Mesendoderm (in vitro differentiated cells): Measurements from ENCODE around the gene FOXP1.

Source experiments
- DNase-seq: peaks from one replicate; pipeline ENCODE4 v3.0.0; 2013
- H2AK5ac ChIP-seq: 2 replicates; pipeline ENCODE4 v1.6.1; 2013; ENCODE audit warnings: low read length, inconsistent platforms
- H2BK120ac ChIP-seq: 2 replicates; pipeline ENCODE4 v1.6.1; 2013; ENCODE audit warnings: low read depth, mild to moderate bottlenecking, low read length, moderate library complexity, mixed read lengths
- H2BK15ac ChIP-seq: replicated peaks from 2 replicates; pipeline ENCODE4 v1.6.1; 2013; ENCODE audit warnings: low read depth, mild to moderate bottlenecking, moderate library complexity
- H2BK5ac ChIP-seq: 2 replicates; pipeline ENCODE4 v1.6.1; 2013; ENCODE audit warnings: low read length, inconsistent platforms
- H3K18ac ChIP-seq: 2 replicates; pipeline ENCODE4 v1.6.1; 2013; ENCODE audit warnings: mild to moderate bottlenecking, low read length, mixed read lengths
- H3K23ac ChIP-seq: one replicate; pipeline ENCODE4 v1.6.1; 2013; ENCODE audit warnings: low read length
- H3K27ac ChIP-seq: 2 replicates; pipeline ENCODE4 v1.5.1; 2013; ENCODE audit warnings: low read depth, mild to moderate bottlenecking, inconsistent platforms, low read length, moderate library complexity
- H3K27me3 ChIP-seq: 2 replicates; pipeline ENCODE4 v1.6.1; 2013; ENCODE audit warnings: low read length, control low read depth, mild to moderate bottlenecking, inconsistent platforms; ENCODE audit not compliant: insufficient read depth, poor library complexity
- H3K36me3 ChIP-seq: 2 replicates; pipeline ENCODE4 v1.6.1; 2013; ENCODE audit warnings: low read length, inconsistent platforms; ENCODE audit not compliant: control insufficient read depth, insufficient read depth
- H3K4ac ChIP-seq: one replicate; pipeline ENCODE4 v1.6.1; 2013; ENCODE audit warnings: low read depth, mild to moderate bottlenecking, low read length, moderate library complexity
- H3K4me1 ChIP-seq: 2 replicates; pipeline ENCODE4 v1.6.1; 2013; ENCODE audit warnings: low read depth, low read length, inconsistent platforms; ENCODE audit not compliant: control insufficient read depth
- H3K4me2 ChIP-seq: 2 replicates; pipeline ENCODE4 v1.6.1; 2013; ENCODE audit warnings: low read length
- H3K4me3 ChIP-seq: 2 replicates; pipeline ENCODE4 v1.5.1; 2013; ENCODE audit warnings: mild to moderate bottlenecking, low read length
- H3K56ac ChIP-seq: one replicate; pipeline ENCODE4 v1.6.1; 2013; ENCODE audit warnings: low read length
- H3K79me1 ChIP-seq: 2 replicates; pipeline ENCODE4 v1.6.1; 2013; ENCODE audit warnings: low read length, inconsistent platforms
- H3K79me2 ChIP-seq: 2 replicates; pipeline ENCODE4 v1.6.1; 2013; ENCODE audit warnings: mild to moderate bottlenecking, low read length; ENCODE audit not compliant: control insufficient read depth, insufficient read depth
- H3K9ac ChIP-seq: 2 replicates; pipeline ENCODE4 v1.6.1; 2013; ENCODE audit warnings: low read length, inconsistent platforms
- H4K5ac ChIP-seq: one replicate; pipeline ENCODE4 v1.6.1; 2013; ENCODE audit warnings: low read length
- H4K8ac ChIP-seq: one replicate; pipeline ENCODE4 v1.6.1; 2013; ENCODE audit warnings: low read depth, mild to moderate bottlenecking, control low read depth, low read length, moderate library complexity
- WGBS: extraction: QIAGEN DNeasy Blood & Tissue Kit; methylation state at CpG from one replicate; pipeline ENCODE4 v1.1.7; 2013; ENCODE audit warnings: low lambda C conversion rate, missing lambda C conversion rate; ENCODE audit not compliant: insufficient coverage; ENCODE audit errors: extremely low coverage; 5-methylcytosine and 5-hydroxymethylcytosine counted together

Gene FOXP1

GRCh38 chr3:71607364-71607763 lies 23.8 kb upstream of the FOXP1 start:
- H3K79me2 ChIP-seq: no peaks in the 10 kb centered on the region
- H3K79me1 ChIP-seq: no peaks in the 10 kb centered on the region
- H3K9ac ChIP-seq: no peak overlapping the region
- no peak overlapping the region for H3K27ac ChIP-seq
- no peaks in the 10 kb centered on the region for H3K27me3 ChIP-seq
- no peak overlapping the region for H2AK5ac ChIP-seq
- no peaks in the 10 kb centered on the region for H3K36me3 ChIP-seq
- H3K56ac ChIP-seq: no peak overlapping the region
- H2BK5ac ChIP-seq: no peak overlapping the region
- H3K4me1 ChIP-seq: no peaks in the 10 kb centered on the region
- H4K5ac ChIP-seq: no peak overlapping the region
- H2BK15ac ChIP-seq: no peak overlapping the region
- no peak overlapping the region for H2BK120ac ChIP-seq
- no CpG with 5 or more reads among the region's 2 CpGs for WGBS
- no peak overlapping the region for H3K18ac ChIP-seq
- H4K8ac ChIP-seq: no peak overlapping the region
- no peak overlapping the region for H3K4ac ChIP-seq
- no peak overlapping the region for H3K23ac ChIP-seq
- H3K4me2 ChIP-seq: no peak overlapping the region
- DNase-seq: no peak
- no peak overlapping the region for H3K4me3 ChIP-seq

DNA sequence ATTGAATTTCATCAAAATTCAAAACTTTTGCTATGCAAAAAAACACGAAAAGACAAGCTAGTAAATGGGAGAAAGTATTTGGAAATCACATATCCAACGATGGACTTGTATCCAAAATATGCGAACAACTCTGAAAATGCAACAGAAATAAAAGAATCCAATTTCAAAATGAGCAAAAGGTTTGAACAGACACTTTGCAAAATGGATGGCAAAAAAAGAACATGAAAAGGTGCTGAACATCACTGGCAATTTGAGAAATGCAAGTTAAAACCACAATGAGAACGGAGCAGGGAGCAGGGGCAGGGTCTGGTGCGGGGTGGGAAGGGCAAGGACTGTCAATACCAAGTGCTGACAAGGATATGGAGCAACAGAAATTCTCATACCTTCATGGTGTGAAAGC lies 23.1 kb upstream of the FOXP1 start:
- H3K23ac ChIP-seq: no peak overlapping the region
- H3K4me2 ChIP-seq: no peak overlapping the region
- H3K18ac ChIP-seq: no peak overlapping the region
- no peak for DNase-seq
- H4K8ac ChIP-seq: no peak overlapping the region
- H3K9ac ChIP-seq: no peak overlapping the region
- no peaks in the 10 kb centered on the region for H3K36me3 ChIP-seq
- H3K4me3 ChIP-seq: no peak overlapping the region
- H3K27me3 ChIP-seq: no peaks in the 10 kb centered on the region
- no peak overlapping the region for H4K5ac ChIP-seq
- H3K4me1 ChIP-seq: no peaks in the 10 kb centered on the region
- H2BK5ac ChIP-seq: no peak overlapping the region
- no peak overlapping the region for H3K27ac ChIP-seq
- no peak overlapping the region for H2BK120ac ChIP-seq
- H2BK15ac ChIP-seq: no peak overlapping the region
- no CpG with 5 or more reads among the region's 5 CpGs for whole genome bisulfite sequencing
- H2AK5ac ChIP-seq: no peak overlapping the region
- H3K79me2 ChIP-seq: no peaks in the 10 kb centered on the region
- no peaks in the 10 kb centered on the region for H3K79me1 ChIP-seq
- no peak overlapping the region for H3K56ac ChIP-seq
- H3K4ac ChIP-seq: no peak overlapping the region

- H3K27ac ChIP-seq: no peak overlapping the region
- no peak overlapping the region for H4K8ac ChIP-seq
- no peak overlapping the region for H2AK5ac ChIP-seq
- H2BK5ac ChIP-seq: no peak overlapping the region
- no peaks in the 10 kb centered on the region for H3K36me3 ChIP-seq
- no peak overlapping the region for H2BK120ac ChIP-seq
- no peaks in the 10 kb centered on the region for H3K4me1 ChIP-seq
- no peak overlapping the region for H3K23ac ChIP-seq
- no peak overlapping the region for H3K4me2 ChIP-seq
- H3K79me2 ChIP-seq: no peaks in the 10 kb centered on the region
- H3K79me1 ChIP-seq: no peaks in the 10 kb centered on the region
- DNase-seq: no peak
- no peak overlapping the region for H2BK15ac ChIP-seq
- no peak overlapping the region for H3K9ac ChIP-seq
- H3K4me3 ChIP-seq: no peak overlapping the region
- H4K5ac ChIP-seq: no peak overlapping the region
- H3K56ac ChIP-seq: no peak overlapping the region
- no peak overlapping the region for H3K18ac ChIP-seq
- no peaks in the 10 kb centered on the region for H3K27me3 ChIP-seq
- no CpG with 5 or more reads among the region's 2 CpGs for WGBS
- no peak overlapping the region for H3K4ac ChIP-seq
These were observed 18.7 kb upstream of the FOXP1 start for GRCh38 chr3:71602256-71602655.

- Histone ChIP-seq H3K79me1 (no peaks in the 10 kb centered on the region), H3K27me3 (no peaks in the 10 kb centered on the region), H3K27ac (no peak overlapping the region), H3K36me3 (no peaks in the 10 kb centered on the region), H2BK120ac (no peak overlapping the region), H3K4me2 (no peak overlapping the region), H3K9ac (no peak overlapping the region), H3K18ac (no peak overlapping the region), H2BK15ac (no peak overlapping the region), H3K4me3 (no peak overlapping the region), H4K8ac (no peak overlapping the region), H3K79me2 (no peaks in the 10 kb centered on the region), H3K4ac (no peak overlapping the region), H2AK5ac (no peak overlapping the region), H3K56ac (no peak overlapping the region), H2BK5ac (no peak overlapping the region), H4K5ac (no peak overlapping the region), H3K4me1 (no peaks in the 10 kb centered on the region), H3K23ac (no peak overlapping the region)
- WGBS: no CpG with 5 or more reads among the region's 5 CpGs
- DNase-seq: peak; percentile 33
These were observed 18.3 kb upstream of the FOXP1 start for GRCh38 chr3:71601811-71602210.

DNA sequence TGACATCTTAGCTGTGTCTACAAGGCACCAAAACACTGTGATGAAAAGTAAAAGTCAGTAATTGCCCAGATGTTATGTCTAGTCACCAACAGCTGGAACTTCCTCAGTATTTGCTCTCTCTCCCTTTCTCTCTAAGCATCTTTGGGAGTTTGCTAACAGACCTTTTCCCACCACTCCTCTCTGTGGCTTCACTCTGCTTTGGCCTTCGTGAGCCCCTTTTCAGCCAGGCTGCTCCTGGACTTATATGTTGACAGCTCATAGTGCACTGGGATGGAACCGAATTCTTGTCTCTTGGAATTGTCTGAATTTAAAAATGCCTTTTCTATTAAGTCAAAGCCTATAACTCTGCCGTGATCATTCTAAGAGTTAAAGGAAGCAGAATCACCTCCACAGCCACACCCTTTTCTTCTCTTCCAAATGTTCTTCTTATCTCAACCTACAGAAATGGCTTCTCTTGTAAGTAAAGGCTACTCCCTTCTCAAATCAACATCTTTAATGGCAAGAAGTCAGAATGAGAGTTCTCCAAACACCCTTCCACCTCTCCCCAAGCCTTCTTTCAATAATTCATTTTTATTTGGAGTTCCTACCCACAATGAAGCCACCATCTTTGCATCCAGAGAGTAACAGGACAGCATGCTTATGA lies 17.2 kb upstream of the FOXP1 start:
- no peaks in the 10 kb centered on the region for H3K4me1 ChIP-seq
- H3K36me3 ChIP-seq: no peaks in the 10 kb centered on the region
- no peak for DNase-seq
- no peak overlapping the region for H3K4me3 ChIP-seq
- H3K9ac ChIP-seq: no peak overlapping the region
- no peak overlapping the region for H4K8ac ChIP-seq
- H2BK15ac ChIP-seq: no peak overlapping the region
- H3K4me2 ChIP-seq: no peak overlapping the region
- no peak overlapping the region for H4K5ac ChIP-seq
- no peak overlapping the region for H2AK5ac ChIP-seq
- H2BK120ac ChIP-seq: no peak overlapping the region
- no peak overlapping the region for H3K56ac ChIP-seq
- no peak overlapping the region for H3K18ac ChIP-seq
- H3K79me2 ChIP-seq: no peaks in the 10 kb centered on the region
- H3K79me1 ChIP-seq: no peaks in the 10 kb centered on the region
- WGBS: no CpG with 5 or more reads among the region's 3 CpGs
- no peak overlapping the region for H2BK5ac ChIP-seq
- H3K23ac ChIP-seq: no peak overlapping the region
- no peak overlapping the region for H3K27ac ChIP-seq
- H3K4ac ChIP-seq: no peak overlapping the region
- no peaks in the 10 kb centered on the region for H3K27me3 ChIP-seq

- no peak overlapping the region for H3K4ac ChIP-seq
- H4K5ac ChIP-seq: no peak overlapping the region
- no peak overlapping the region for H2BK5ac ChIP-seq
- no CpG with 5 or more reads among the region's 1 CpG for WGBS
- no peak overlapping the region for H3K27ac ChIP-seq
- no peaks in the 10 kb centered on the region for H3K79me1 ChIP-seq
- no peak overlapping the region for H3K4me3 ChIP-seq
- H2BK120ac ChIP-seq: no peak overlapping the region
- no peak overlapping the region for H3K18ac ChIP-seq
- H3K9ac ChIP-seq: no peak overlapping the region
- no peak overlapping the region for H2AK5ac ChIP-seq
- H3K79me2 ChIP-seq: no peaks in the 10 kb centered on the region
- no peak overlapping the region for H3K56ac ChIP-seq
- H3K23ac ChIP-seq: no peak overlapping the region
- no peak overlapping the region for H4K8ac ChIP-seq
- no peak overlapping the region for H3K4me2 ChIP-seq
- no peaks in the 10 kb centered on the region for H3K27me3 ChIP-seq
- no peak for DNase-seq
- H3K36me3 ChIP-seq: no peaks in the 10 kb centered on the region
- H3K4me1 ChIP-seq: no peaks in the 10 kb centered on the region
- no peak overlapping the region for H2BK15ac ChIP-seq
These were observed 15.9 kb upstream of the FOXP1 start for GRCh38 chr3:71599416-71599815.
